HT-29 (cell line): Measurements from ENCODE around the gene CSF3R. TPM values are rescaled to one million over a fixed set of nuclear protein-coding genes. Genes with fewer than 3 reads are reported as not detected.
A peak's percentile ranks its signal among the peaks of the same experiment; 100 is the strongest.

ENCODE experiments used
- DNase-seq: peaks from one replicate; pipeline ENCODE4 v3.0.0-alpha.2; 2015; ENCODE audit warnings: low spot score
- total RNA-seq: library from RNA; depleted of rRNA; stranded (reverse); fragments of >200 nt; shearing (Covaris generic); gene quantifications from 2 replicates; pipeline ENCODE4 v1.2.3, GENCODE V29; 2014; rRNA removed

Gene CSF3R
- under 0.01 TPM in 1 of 2 replicates, not detected in the other for total RNA-seq

- DNase-seq, result no peak
These were observed at the start of gene CSF3R for GRCh38 chr1:36482724-36483388. TSS of gene CSF3R (minus strand) at chr1:36482913. CDS start at chr1:36479496, 3,417 bp downstream.

- DNase-seq, result no peak
These were observed 49.1 kb upstream of the CSF3R start for GRCh38 chr1:36531833-36532232.

- no peak for DNase-seq
These were observed 48.1 kb upstream of the CSF3R start for GRCh38 chr1:36530791-36531190.

- no peak for DNase-seq
These were observed 47.5 kb upstream of the CSF3R start for GRCh38 chr1:36530261-36530660.

GRCh38 chr1:36529769-36530260 lies 47.1 kb upstream of the CSF3R start:
- no peak for DNase-seq

- DNase-seq, result peak; percentile 33
These were observed 45.9 kb upstream of the CSF3R start for GRCh38 chr1:36528361-36529349.

- DNase-seq, result no peak
These were observed 42.5 kb upstream of the CSF3R start for GRCh38 chr1:36525166-36525565.

- DNase-seq, result no peak
These were observed 41.8 kb upstream of the CSF3R start for GRCh38 chr1:36524359-36525062.

- no peak for DNase-seq
These were observed 41.1 kb upstream of the CSF3R start for GRCh38 chr1:36523850-36524249.

- no peak for DNase-seq
These were observed 40.5 kb upstream of the CSF3R start for GRCh38 chr1:36523230-36523495.

GRCh38 chr1:36522461-36523229 lies 39.9 kb upstream of the CSF3R start:
- no peak for DNase-seq

- no peak for DNase-seq
These were observed 39.3 kb upstream of the CSF3R start for GRCh38 chr1:36522021-36522420.

GRCh38 chr1:36520771-36521420 lies 38.2 kb upstream of the CSF3R start:
- no peak for DNase-seq

- DNase-seq, result no peak
These were observed 37.3 kb upstream of the CSF3R start for GRCh38 chr1:36520056-36520455.

- DNase-seq, result no peak
These were observed 34.5 kb upstream of the CSF3R start for GRCh38 chr1:36517011-36517771.

GRCh38 chr1:36516372-36517010 lies 33.8 kb upstream of the CSF3R start:
- DNase-seq, result peak; percentile 66

GRCh38 chr1:36515315-36516138 lies 32.8 kb upstream of the CSF3R start:
- no peak for DNase-seq

GRCh38 chr1:36514501-36514900 lies 31.8 kb upstream of the CSF3R start:
- no peak for DNase-seq
